ENCODE results near the gene PTMA.
"Not testable (repeated sequence)": the region's sequence is repeated elsewhere in the genome, so short reads cannot be mapped to it uniquely, and the experiment has no call there.

PTMA gene

GRCh38 chr2:231713406-231713729, 5.0 kb downstream of the PTMA start:
- peak overlapping the region; percentile 16; the same call in 1 of the 2 replicates for H3K4me3 ChIP-seq (ENCODE audit: low read length)
- H3K9me3 ChIP-seq (ENCODE audit: insufficient read depth, low read depth, low read length); H3K27me3 ChIP-seq (ENCODE audit: insufficient read depth, low read length); H3K9ac ChIP-seq (ENCODE audit: low read depth, low read length): not testable (repeated sequence)
- H3K36me3 ChIP-seq (ENCODE audit: insufficient read depth, low read length) = peaks cover 37% of the 10 kb centered on the region
- peaks cover 15% of the 10 kb centered on the region; the same call in 1 of the 2 replicates for H3K4me1 ChIP-seq (ENCODE audit: insufficient read depth, low read length)
- peak overlapping the region; percentile 71; the same call in 1 of the 2 replicates for H3K27ac ChIP-seq (ENCODE audit: low read depth, low read length)

DNA sequence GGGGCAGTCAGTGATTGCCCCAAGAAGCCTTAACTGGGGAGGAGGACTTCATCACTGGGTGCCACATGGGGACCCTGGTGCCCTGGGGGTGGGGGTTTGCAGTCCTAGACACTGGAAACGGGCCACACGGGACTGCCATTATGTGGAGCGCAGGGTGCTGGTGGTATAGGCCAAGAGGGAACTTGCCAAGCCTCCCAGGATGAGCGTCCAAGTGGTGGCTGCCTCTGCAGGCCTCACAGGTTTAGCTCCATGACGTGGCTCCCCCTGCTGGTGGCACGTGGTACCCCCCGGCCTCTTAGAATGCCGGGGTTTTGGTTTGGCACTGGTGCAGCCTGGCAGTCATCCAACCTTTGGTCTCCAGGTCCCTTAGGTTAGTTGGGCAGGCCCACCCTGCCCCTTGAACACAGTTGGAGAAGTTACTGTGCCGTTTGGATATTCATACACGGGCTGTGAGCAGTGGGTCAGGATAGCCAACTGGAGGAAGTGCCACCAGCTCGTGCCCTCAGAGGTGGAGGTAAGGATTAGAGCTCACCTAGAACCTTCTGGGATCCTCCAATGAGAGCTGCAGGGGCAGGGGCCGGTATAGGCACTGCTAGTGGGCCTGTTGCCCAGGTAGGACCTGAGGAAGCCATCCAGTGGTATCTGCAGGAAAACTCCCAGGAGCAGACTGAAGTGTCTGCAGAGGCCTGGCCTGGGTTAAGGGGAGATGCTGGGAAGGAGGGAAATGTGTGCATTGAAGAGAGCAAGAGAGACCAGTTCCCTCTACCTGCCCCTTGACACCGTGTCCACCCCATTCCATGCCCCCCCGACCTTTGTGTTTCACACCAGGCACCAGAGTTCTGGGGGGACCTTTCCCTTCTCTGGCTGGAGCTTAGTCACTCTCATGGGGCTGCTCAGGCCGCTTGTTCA, 5.7 kb downstream of the PTMA start:
- H3K27me3 ChIP-seq (ENCODE audit: insufficient read depth, low read length) = no peaks in the 10 kb centered on the region
- peaks cover 37% of the 10 kb centered on the region for H3K36me3 ChIP-seq (ENCODE audit: insufficient read depth, low read length)
- H3K9me3 ChIP-seq (ENCODE audit: insufficient read depth, low read depth, low read length) = no peaks in the 10 kb centered on the region
- H3K27ac ChIP-seq (ENCODE audit: low read depth, low read length) = peak overlapping the region; percentile 71; the same call in 1 of the 2 replicates
- peaks cover 15% of the 10 kb centered on the region; the same call in 1 of the 2 replicates for H3K4me1 ChIP-seq (ENCODE audit: insufficient read depth, low read length)
- H3K4me3 ChIP-seq (ENCODE audit: low read length) = peak overlapping the region; percentile 16; the same call in 1 of the 2 replicates
- 41% methylated on average over 15 of the region's 15 CpGs for WGBS
- H3K9ac ChIP-seq (ENCODE audit: low read depth, low read length) = peak overlapping the region; percentile 5; the same call in 1 of the 2 replicates

- peak overlapping the region; percentile 71 for H3K27ac ChIP-seq (ENCODE audit: low read depth, low read length)
- peaks cover 15% of the 10 kb centered on the region; the same call in 1 of the 2 replicates for H3K4me1 ChIP-seq (ENCODE audit: insufficient read depth, low read length)
- no peaks in the 10 kb centered on the region for H3K27me3 ChIP-seq (ENCODE audit: insufficient read depth, low read length)
- H3K4me3 ChIP-seq (ENCODE audit: low read length) = no peak overlapping the region
- peak overlapping the region; percentile 5; the same call in 1 of the 2 replicates for H3K9ac ChIP-seq (ENCODE audit: low read depth, low read length)
- WGBS = 41% methylated on average over 17 of the region's 17 CpGs
- H3K9me3 ChIP-seq (ENCODE audit: insufficient read depth, low read depth, low read length) = no peaks in the 10 kb centered on the region
- peaks cover 35% of the 10 kb centered on the region for H3K36me3 ChIP-seq (ENCODE audit: insufficient read depth, low read length)
Measured at GRCh38 chr2:231714639-231715498, 6.5 kb downstream of the PTMA start.

DNA sequence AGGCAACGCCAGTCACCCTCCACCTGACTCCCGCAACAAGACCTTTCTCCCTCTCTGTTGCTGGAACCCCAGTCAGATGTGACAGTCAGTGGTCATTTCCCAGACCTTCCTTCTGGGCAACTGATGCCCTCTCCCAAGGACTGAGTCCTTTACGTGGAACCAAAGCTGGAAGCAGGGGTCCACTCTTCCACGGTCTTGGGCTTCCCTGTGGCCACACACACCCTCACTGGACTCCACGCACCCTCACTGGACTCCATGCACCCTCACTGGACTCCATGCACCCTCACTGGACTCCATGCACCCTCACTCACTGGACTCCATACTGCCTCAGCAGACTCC, 7.1 kb downstream of the PTMA start:
- H3K27ac ChIP-seq (ENCODE audit: low read depth, low read length) = no peak overlapping the region
- peaks cover 31% of the 10 kb centered on the region for H3K36me3 ChIP-seq (ENCODE audit: insufficient read depth, low read length)
- 78% methylated on average over 5 of the region's 5 CpGs for WGBS
- H3K9me3 ChIP-seq (ENCODE audit: insufficient read depth, low read depth, low read length) = no peaks in the 10 kb centered on the region
- H3K4me3 ChIP-seq (ENCODE audit: low read length) = no peak overlapping the region
- peaks cover 15% of the 10 kb centered on the region; the same call in 1 of the 2 replicates for H3K4me1 ChIP-seq (ENCODE audit: insufficient read depth, low read length)
- H3K9ac ChIP-seq (ENCODE audit: low read depth, low read length) = no peak overlapping the region
- no peaks in the 10 kb centered on the region for H3K27me3 ChIP-seq (ENCODE audit: insufficient read depth, low read length)

- peaks cover 25% of the 10 kb centered on the region for H3K36me3 ChIP-seq (ENCODE audit: insufficient read depth, low read length)
- H3K27me3 ChIP-seq (ENCODE audit: insufficient read depth, low read length) = no peaks in the 10 kb centered on the region
- no peak overlapping the region; the same call in 1 of the 2 replicates for H3K27ac ChIP-seq (ENCODE audit: low read depth, low read length)
- H3K4me1 ChIP-seq (ENCODE audit: insufficient read depth, low read length) = peaks cover 15% of the 10 kb centered on the region; the same call in 1 of the 2 replicates
- WGBS = 85% methylated on average over 8 of the region's 8 CpGs
- no peak overlapping the region for H3K4me3 ChIP-seq (ENCODE audit: low read length)
- H3K9ac ChIP-seq (ENCODE audit: low read depth, low read length) = no peak overlapping the region
- H3K9me3 ChIP-seq (ENCODE audit: insufficient read depth, low read depth, low read length) = no peaks in the 10 kb centered on the region
Measured at GRCh38 chr2:231715988-231716616, 7.8 kb downstream of the PTMA start.

GRCh38 chr2:231716666-231717280, 8.4 kb downstream of the PTMA start:
- WGBS = 94% methylated on average over 11 of the region's 11 CpGs
- Histone ChIP-seq H3K4me3 (ENCODE audit: low read length) (no peak overlapping the region), H3K4me1 (ENCODE audit: insufficient read depth, low read length) (peaks cover 12% of the 10 kb centered on the region; the same call in 1 of the 2 replicates)

GRCh38 chr2:231717281-231718171, 9.2 kb downstream of the PTMA start:
- 0 out of 2 replicates have a peak overlapping the region, but pooled peaks have one; percentile 7 for H3K9ac ChIP-seq (ENCODE audit: low read depth, low read length)

More at GRCh38 chr2:231716666-231717280, 8.4 kb downstream of the PTMA start:
- Histone ChIP-seq H3K27ac (ENCODE audit: low read depth, low read length) (no peak overlapping the region), H3K36me3 (ENCODE audit: insufficient read depth, low read length) (peaks cover 18% of the 10 kb centered on the region), H3K9ac (ENCODE audit: low read depth, low read length) (no peak overlapping the region), H3K9me3 (ENCODE audit: insufficient read depth, low read depth, low read length) (no peaks in the 10 kb centered on the region), H3K27me3 (ENCODE audit: insufficient read depth, low read length) (no peaks in the 10 kb centered on the region)

GRCh38 chr2:231718799-231719198, 10.5 kb downstream of the PTMA start:
- H3K9ac ChIP-seq (ENCODE audit: low read depth, low read length) = no peak overlapping the region
- H3K36me3 ChIP-seq (ENCODE audit: insufficient read depth, low read length) = peaks cover 3% of the 10 kb centered on the region; the same call in 1 of the 2 replicates
- H3K4me3 ChIP-seq (ENCODE audit: low read length) = no peak overlapping the region
- H3K4me1 ChIP-seq (ENCODE audit: insufficient read depth, low read length) = peaks cover 4% of the 10 kb centered on the region; the same call in 1 of the 2 replicates
- H3K27ac ChIP-seq (ENCODE audit: low read depth, low read length) = no peak overlapping the region
- 92% methylated on average over 6 of the region's 6 CpGs for WGBS
- H3K9me3 ChIP-seq (ENCODE audit: insufficient read depth, low read depth, low read length) = no peaks in the 10 kb centered on the region
- H3K27me3 ChIP-seq (ENCODE audit: insufficient read depth, low read length) = no peaks in the 10 kb centered on the region

More at GRCh38 chr2:231717281-231718171, 9.2 kb downstream of the PTMA start:
- Histone ChIP-seq H3K9me3 (ENCODE audit: insufficient read depth, low read depth, low read length) (no peaks in the 10 kb centered on the region), H3K27ac (ENCODE audit: low read depth, low read length) (peak overlapping the region; percentile 60; the same call in 1 of the 2 replicates), H3K36me3 (ENCODE audit: insufficient read depth, low read length) (peaks cover 10% of the 10 kb centered on the region), H3K4me1 (ENCODE audit: insufficient read depth, low read length) (peaks cover 4% of the 10 kb centered on the region; the same call in 1 of the 2 replicates), H3K4me3 (ENCODE audit: low read length) (no peak overlapping the region), H3K27me3 (ENCODE audit: insufficient read depth, low read length) (no peaks in the 10 kb centered on the region)
- 86% methylated on average over 13 of the region's 13 CpGs for WGBS

DNA sequence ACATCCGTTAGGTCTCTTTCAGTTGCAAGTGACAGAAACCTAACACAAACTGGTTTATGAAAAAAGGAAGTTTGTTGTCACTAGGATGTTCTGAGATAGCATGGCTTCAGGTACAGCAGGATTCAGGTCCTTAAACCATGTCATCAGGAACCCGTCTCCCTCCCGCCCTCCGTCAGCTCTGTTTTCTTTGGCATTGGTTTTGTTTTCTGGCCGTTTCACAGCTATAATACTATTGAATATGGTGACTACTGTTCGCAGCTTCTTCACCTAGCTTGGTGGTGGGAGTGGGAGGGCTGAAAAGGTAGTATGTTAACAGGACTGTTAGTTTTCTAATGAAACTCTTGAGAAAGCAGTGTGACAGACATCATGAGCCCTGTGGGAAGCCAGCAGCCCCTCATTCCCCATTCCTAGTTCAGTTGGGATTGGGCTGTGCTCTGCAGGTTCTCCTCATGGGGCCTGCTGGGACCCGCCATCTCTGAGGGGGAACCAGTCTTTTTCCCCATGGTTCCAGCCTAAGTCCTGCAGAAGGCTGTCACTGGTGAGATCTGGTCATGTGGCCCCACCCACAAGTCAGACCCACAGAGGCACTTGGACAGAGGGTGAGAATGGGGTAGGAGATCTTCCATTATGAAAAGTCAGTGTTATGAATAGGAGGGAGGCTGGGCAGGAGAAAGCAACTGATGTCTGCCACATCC, 12.1 kb downstream of the PTMA start:
- H3K9me3 ChIP-seq (ENCODE audit: insufficient read depth, low read depth, low read length) = no peaks in the 10 kb centered on the region
- H3K4me3 ChIP-seq (ENCODE audit: low read length) = no peak overlapping the region
- H3K9ac ChIP-seq (ENCODE audit: low read depth, low read length) = no peak overlapping the region
- no peaks in the 10 kb centered on the region for H3K27me3 ChIP-seq (ENCODE audit: insufficient read depth, low read length)
- no peak overlapping the region for H3K27ac ChIP-seq (ENCODE audit: low read depth, low read length)
- no peaks in the 10 kb centered on the region for H3K36me3 ChIP-seq (ENCODE audit: insufficient read depth, low read length)
- WGBS = 96% methylated on average over 7 of the region's 7 CpGs
- peaks cover 4% of the 10 kb centered on the region; the same call in 1 of the 2 replicates for H3K4me1 ChIP-seq (ENCODE audit: insufficient read depth, low read length)

All from HUES64 (cell line).